GM23338 (cell line): ENCODE data around the gene KCNMB4.

ENCODE experiments used
- EZH2 ChIP-seq: fragments of 200-600 bp; sonication (generic); IDR thresholded peaks from one replicate; pipeline ENCODE4 v1.8.0; 2017; ENCODE audit warnings: antibody characterized with exemption, mild to moderate bottlenecking, low read depth; ENCODE audit not compliant: unreplicated experiment
- EZH2phosphoT487 ChIP-seq: fragments of 200-600 bp; sonication (generic); IDR thresholded peaks from one replicate; pipeline ENCODE4 v1.8.1; 2018; ENCODE audit warnings: antibody characterized with exemption; ENCODE audit not compliant: unreplicated experiment
- POLR2AphosphoS5 ChIP-seq: IDR thresholded peaks from 2 replicates; pipeline ENCODE4 v1.6.1; 2016; ENCODE audit warnings: antibody characterized with exemption, low read depth
- TF ChIP-seq, protein P1 (sequence below), 2 experiments: fragments of 200-600 bp in 1 of 2; sonication (generic) in 1 of 2; conservative IDR thresholded peaks; 2 replicates each; pipeline versions ENCODE4 v1.5.1 to v1.6.1; 2016 to 2017; ENCODE audit warnings: antibody characterized with exemption in 2 of 2, low read depth in 2 of 2, mild to moderate bottlenecking in 2 of 2, moderate library complexity in 1 of 2

GRCh38 chr12:70334742-70335141 is 31.3 kb upstream of the KCNMB4 start:
- TF ChIP-seq EZH2phosphoT487 = no peak
- TF ChIP-seq, protein P1, sequence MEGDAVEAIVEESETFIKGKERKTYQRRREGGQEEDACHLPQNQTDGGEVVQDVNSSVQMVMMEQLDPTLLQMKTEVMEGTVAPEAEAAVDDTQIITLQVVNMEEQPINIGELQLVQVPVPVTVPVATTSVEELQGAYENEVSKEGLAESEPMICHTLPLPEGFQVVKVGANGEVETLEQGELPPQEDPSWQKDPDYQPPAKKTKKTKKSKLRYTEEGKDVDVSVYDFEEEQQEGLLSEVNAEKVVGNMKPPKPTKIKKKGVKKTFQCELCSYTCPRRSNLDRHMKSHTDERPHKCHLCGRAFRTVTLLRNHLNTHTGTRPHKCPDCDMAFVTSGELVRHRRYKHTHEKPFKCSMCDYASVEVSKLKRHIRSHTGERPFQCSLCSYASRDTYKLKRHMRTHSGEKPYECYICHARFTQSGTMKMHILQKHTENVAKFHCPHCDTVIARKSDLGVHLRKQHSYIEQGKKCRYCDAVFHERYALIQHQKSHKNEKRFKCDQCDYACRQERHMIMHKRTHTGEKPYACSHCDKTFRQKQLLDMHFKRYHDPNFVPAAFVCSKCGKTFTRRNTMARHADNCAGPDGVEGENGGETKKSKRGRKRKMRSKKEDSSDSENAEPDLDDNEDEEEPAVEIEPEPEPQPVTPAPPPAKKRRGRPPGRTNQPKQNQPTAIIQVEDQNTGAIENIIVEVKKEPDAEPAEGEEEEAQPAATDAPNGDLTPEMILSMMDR (conservative IDR thresholded peaks at IDR 0.05; ENCODE audit: low read depth in 2 of 2) = no peak
- TF ChIP-seq POLR2AphosphoS5 = no peak
- TF ChIP-seq EZH2 = no peak
